GM10266 (cell line): ENCODE data around the gene SELENBP1.

ENCODE experiments used
- DNase-seq: peaks from one replicate; pipeline ENCODE4 v3.0.0; 2012; ENCODE audit errors: extremely low spot score
- CTCF ChIP-seq: IDR thresholded peaks from 2 replicates; pipeline ENCODE4 v1.5.1; 2012; ENCODE audit warnings: mild to moderate bottlenecking, low read depth; ENCODE audit not compliant: control insufficient read depth, insufficient read depth; ENCODE audit errors: missing control alignments

The SELENBP1 gene

GRCh38 chr1:151368393-151369301 is 3.9 kb downstream of the SELENBP1 start:
- DNase-seq, result no peak
- TF ChIP-seq CTCF, result no peak

DNA sequence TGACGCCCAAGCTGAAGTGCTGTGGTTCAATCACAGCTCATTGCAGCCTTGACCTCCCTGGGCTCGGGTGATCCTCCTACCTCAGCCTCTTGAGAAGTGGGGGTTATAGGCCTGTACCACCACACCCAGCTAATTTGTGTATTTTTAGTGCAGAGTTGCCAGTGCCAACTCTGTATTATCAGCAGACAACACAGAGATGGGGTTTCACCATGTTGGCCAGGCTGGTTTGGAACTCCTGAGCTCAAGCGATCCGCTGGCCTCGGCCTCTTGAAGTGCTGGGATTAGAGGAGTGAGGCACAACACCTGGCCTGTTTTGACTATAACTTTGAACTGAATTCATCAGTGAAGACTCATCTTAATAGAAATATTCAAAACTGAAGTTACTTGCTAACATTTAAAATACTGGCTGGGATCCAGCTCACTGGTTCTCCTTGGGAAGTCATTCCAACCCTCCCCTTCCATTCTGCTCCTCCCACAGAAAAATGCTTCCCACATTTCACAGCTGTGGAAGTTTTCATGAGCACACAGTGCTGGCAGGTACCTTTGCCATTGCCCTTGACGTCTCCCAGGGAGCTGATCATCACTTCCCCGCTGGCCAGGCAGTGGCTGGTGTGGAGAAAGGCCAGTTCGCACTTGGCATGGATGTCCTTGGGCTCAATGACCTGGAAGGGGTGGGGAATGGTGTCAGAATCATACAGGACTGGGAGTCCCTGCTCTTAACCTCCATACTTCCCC is 4.7 kb downstream of the SELENBP1 start:
- TF ChIP-seq CTCF, result no peak
- DNase-seq, result no peak

DNA sequence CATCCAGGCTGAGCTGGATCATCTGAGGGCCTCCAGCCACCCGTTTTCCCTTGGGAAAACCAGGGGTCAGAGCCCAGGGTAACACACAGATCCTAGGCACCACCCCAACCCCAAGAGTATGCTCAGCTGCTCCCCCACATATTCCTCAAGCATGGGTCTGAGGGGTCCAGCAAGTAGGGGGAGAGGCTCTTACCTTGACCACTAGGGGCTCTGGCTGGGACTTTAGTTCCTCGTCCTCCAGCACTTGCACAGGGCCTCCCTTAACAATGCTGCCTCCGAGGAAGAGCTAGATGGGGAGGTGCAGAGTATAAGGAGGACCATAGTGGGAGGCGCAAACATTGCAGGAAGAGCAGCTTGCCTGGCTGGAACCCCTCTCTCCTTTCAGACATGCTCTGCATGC is 7.5 kb downstream of the SELENBP1 start:
- no peak for TF ChIP-seq CTCF
- DNase-seq, result no peak

- DNase-seq, result no peak
- no peak for TF ChIP-seq CTCF
These were observed 10.0 kb downstream of the SELENBP1 start for GRCh38 chr1:151362308-151363155.

- TF ChIP-seq CTCF, result no peak
- no peak for DNase-seq
These were observed 10.6 kb downstream of the SELENBP1 start for GRCh38 chr1:151361883-151362282.

DNA sequence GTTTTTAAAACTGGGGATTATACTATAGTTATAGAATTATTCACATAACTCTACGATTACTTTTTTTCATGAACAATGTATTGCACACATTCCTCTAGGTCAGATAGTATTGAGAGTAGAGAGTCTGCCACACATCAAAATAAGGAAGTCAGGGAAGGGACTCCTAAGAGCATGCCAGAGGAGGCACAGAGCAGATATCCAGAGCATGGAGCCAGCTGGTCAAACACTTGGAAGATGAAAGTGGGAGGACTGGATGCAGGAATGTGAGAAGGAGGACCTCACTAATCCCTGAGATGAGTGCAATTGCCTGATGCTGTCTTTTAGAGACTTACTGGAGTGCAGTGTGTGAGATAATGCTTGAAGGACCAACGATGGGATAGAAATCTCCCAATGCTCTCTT is 15.8 kb downstream of the SELENBP1 start:
- DNase-seq, result no peak
- TF ChIP-seq CTCF, result no peak
